Psoas muscle (tissue), 8 donors: ENCODE data around the gene NEURL3. TPM values are rescaled to one million over a fixed set of nuclear protein-coding genes. Genes with fewer than 3 reads are reported as not detected.
A peak's percentile ranks its signal among the peaks of the same experiment; 100 is the strongest.

ENCODE experiments used
- ATAC-seq, 4 donors: fragments of 200-7000 bp; cut with Tn5 transposase; one replicate each; pipeline ENCODE4 v1.9.1; 2020; ENCODE audit warnings: moderate library complexity in 3 of 4, mild to moderate bottlenecking in 2 of 4
- DNase-seq, 2 donors: peaks; one replicate each; pipeline ENCODE4 v3.0.0-alpha.2; 2020
- H3K27ac ChIP-seq: fragments of 200-600 bp; one replicate; pipeline ENCODE4 v1.8.0; 2022
- H3K27me3 ChIP-seq, 3 donors: fragments of 200-600 bp in 1 of 3; one replicate each; pipeline versions ENCODE4 v1.6.1 to v1.8.0; 2013 to 2022; ENCODE audit warnings: low read length in 2 of 3, mild to moderate bottlenecking in 2 of 3, moderate library complexity in 1 of 3; ENCODE audit not compliant: insufficient read depth in 3 of 3
- H3K36me3 ChIP-seq, 2 donors: fragments of 200-600 bp in 1 of 2; one replicate each; pipeline versions ENCODE4 v1.6.1 to v1.8.0; 2013 to 2022; ENCODE audit warnings: low read depth in 1 of 2, mild to moderate bottlenecking in 1 of 2, moderate library complexity in 1 of 2; ENCODE audit not compliant: insufficient read depth in 1 of 2
- H3K4me1 ChIP-seq: fragments of 200-600 bp; one replicate; pipeline ENCODE4 v1.8.0; 2022
- H3K4me3 ChIP-seq: fragments of 200-600 bp; one replicate; pipeline ENCODE4 v1.8.0; 2022; ENCODE audit warnings: mild to moderate bottlenecking
- H3K9me3 ChIP-seq: fragments of 200-600 bp; one replicate; pipeline ENCODE4 v1.8.0; 2022
- WGBS, 3 donors: extraction: QIAGEN DNeasy Blood & Tissue Kit; methylation state at CpG; one replicate each; pipeline versions ENCODE4 v1.1.6 to v1.1.7; 2013; 5-methylcytosine and 5-hydroxymethylcytosine counted together
- intact Hi-C, 2 donors: fragments of 100-400 bp; cut with DNase I; formaldehyde crosslinking; loops; one replicate each; pipeline versions ENCODE4 v1.11.0 to v1.14.2; 2022
- polyA plus RNA-seq, 3 donors: library from polyadenylated mRNA; stranded (reverse); fragments of 200-250 nt; gene quantifications; one replicate each; pipeline ENCODE4 v1.2.3, GENCODE V29; 2013
- total RNA-seq, 4 donors: library from RNA; stranded (reverse); fragmentation: NEBNext Ultra II Directional in 2 of 4; extraction: Animal tissue kit (Norgen Biotek cat#: 25700) in 2 of 4; gene quantifications; one replicate each; pipeline versions ENCODE4 v1.2.1 to v1.2.4, GENCODE V29; 2021 to 2023
- TF ChIP-seq, protein P1 (sequence below): fragments of 200-600 bp; IDR thresholded peaks from one replicate; pipeline ENCODE4 v1.8.0; 2022; ENCODE audit warnings: antibody characterized with exemption
- donor health status: healthy with polysubstance abuse.
- donor health status: DM: no; HTN: no; CAD: no; lungs with moderate emphysema.
- donor health status: Bipolar disorder and iron deficiency.
- donor health status: healthy.
- donor health status: DM: yes; HTN: yes; CAD: no.
- donor health status: DM: no; HTN: no; CAD: no.
- donor health status: DM: no; HTN: no; CAD: no.
- donor health status: DM: yes; HTN: yes; CAD: no.

Gene NEURL3
- total and polyA plus RNA-seq, 7 donors, result 0.09 to 0.59 (median 0.09) TPM; not detected in 4

DNA sequence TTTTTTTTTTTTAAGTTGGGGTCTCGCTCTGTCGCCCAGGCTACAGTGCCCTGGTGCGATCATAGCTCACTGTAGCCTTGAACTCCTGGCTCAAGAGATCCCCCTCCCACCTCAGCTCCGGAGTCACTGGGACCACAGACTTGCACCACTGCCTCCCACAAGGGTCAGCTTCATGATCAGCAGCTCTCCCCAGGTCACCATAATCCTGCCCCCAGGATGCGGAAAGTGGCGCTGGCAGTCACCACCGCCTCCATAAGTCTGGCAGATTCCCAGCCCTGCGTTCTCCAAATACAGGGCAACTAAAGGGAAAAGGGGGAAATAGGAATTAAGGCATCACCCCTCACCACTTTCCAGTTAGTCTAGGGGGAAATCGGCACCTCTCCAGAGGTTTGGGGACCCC lies 26.2 kb upstream of the NEURL3 start:
- Histone ChIP-seq H3K27ac (peak overlapping the region; percentile 98), H3K9me3 (no peaks in the 10 kb centered on the region), H3K4me3 (peak overlapping the region; percentile 48), H3K27me3 (no peaks in the 10 kb centered on the region), H3K4me1 (peaks cover 74% of the 10 kb centered on the region), H3K36me3 (no peaks in the 10 kb centered on the region)
- 80 to 87% (median 84%) methylated on average over 9 of the region's 9 CpGs for WGBS, 3 donors
- peak in 1 of 2 donors; percentile 60 for DNase-seq
- intact Hi-C loops, result no loop called here
- TF ChIP-seq, protein P1, sequence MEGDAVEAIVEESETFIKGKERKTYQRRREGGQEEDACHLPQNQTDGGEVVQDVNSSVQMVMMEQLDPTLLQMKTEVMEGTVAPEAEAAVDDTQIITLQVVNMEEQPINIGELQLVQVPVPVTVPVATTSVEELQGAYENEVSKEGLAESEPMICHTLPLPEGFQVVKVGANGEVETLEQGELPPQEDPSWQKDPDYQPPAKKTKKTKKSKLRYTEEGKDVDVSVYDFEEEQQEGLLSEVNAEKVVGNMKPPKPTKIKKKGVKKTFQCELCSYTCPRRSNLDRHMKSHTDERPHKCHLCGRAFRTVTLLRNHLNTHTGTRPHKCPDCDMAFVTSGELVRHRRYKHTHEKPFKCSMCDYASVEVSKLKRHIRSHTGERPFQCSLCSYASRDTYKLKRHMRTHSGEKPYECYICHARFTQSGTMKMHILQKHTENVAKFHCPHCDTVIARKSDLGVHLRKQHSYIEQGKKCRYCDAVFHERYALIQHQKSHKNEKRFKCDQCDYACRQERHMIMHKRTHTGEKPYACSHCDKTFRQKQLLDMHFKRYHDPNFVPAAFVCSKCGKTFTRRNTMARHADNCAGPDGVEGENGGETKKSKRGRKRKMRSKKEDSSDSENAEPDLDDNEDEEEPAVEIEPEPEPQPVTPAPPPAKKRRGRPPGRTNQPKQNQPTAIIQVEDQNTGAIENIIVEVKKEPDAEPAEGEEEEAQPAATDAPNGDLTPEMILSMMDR, result no peak
- ATAC-seq, result no peak

DNA sequence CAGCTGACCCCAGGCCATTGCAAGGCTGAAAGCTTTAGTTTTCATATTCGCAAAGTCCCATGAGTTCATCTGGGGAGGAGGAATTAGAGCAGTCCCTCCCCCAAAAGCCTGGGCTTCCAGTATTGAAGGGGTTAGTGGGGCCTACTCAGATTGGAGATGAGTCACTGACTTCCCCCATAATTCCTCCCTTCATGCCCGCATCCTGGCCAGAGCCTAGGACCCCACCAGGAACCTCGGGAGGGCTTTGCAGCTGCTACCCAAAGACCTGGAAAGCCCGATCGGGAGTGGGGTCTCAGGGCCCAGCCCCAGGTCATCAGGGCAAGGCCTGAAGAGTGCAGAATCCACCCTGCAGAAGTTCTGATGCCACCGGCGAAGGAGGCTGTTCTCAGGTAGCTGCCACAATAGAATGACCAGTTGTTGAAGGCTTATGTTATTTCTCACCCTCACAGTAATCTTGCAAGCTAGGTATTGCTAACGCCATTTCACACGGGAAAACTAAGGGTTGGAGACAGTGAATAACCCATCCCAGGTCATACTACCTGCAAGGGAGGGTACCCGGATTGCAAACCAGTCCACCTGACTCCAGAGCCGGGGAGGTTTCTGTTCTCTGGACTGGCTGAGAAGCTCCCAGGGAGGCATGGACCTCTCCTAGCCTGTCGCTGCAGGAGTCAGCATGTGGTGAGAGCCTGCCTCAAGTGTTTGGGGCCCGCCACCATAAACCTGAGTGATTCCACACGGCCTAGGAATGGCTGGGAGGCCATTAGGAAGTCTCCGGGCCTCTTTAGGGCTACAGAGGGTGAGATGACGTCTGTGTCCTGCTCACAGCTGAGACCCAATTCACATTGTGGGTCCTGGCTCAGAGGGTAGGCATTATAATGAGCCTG lies 25.6 kb upstream of the NEURL3 start:
- WGBS, 3 donors, result 81 to 90% (median 83%) methylated on average over 16 of the region's 16 CpGs
- ATAC-seq (no peak), DNase-seq (peak in 1 of 2 donors; percentile 35)
- intact Hi-C loops, result no loop called here
- Histone ChIP-seq H3K4me1 (peaks cover 67% of the 10 kb centered on the region), H3K36me3 (no peaks in the 10 kb centered on the region), H3K4me3 (no peak overlapping the region), H3K9me3 (no peaks in the 10 kb centered on the region), H3K27ac (peak overlapping the region; percentile 98), H3K27me3 (no peaks in the 10 kb centered on the region)
- TF ChIP-seq, protein P1, result no peak

DNA sequence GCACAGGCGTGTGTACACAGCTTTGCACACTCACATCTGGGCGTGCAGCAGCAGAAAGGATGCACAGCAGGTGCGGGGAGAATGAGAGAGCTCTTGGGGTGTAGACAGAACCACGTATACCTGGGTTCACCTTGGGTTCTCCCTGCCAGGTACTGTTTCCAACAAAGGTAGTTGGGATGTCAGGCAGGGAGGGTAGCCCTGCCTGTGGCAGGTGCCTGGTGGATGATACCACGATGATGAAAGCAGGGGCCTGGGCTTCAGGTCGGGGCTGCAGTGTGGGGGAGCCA lies 24.9 kb upstream of the NEURL3 start:
- Histone ChIP-seq H3K27ac (peak overlapping the region; percentile 32), H3K4me3 (no peak overlapping the region), H3K27me3 (no peaks in the 10 kb centered on the region), H3K4me1 (peaks cover 61% of the 10 kb centered on the region), H3K36me3 (no peaks in the 10 kb centered on the region), H3K9me3 (no peaks in the 10 kb centered on the region)
- intact Hi-C loops, result no loop called here
- DNase-seq (peak in 1 of 2 donors; percentile 43), ATAC-seq (no peak)
- TF ChIP-seq, protein P1, result no peak
- WGBS, 3 donors, result 84 to 93% (median 87%) methylated on average over 6 of the region's 6 CpGs

DNA sequence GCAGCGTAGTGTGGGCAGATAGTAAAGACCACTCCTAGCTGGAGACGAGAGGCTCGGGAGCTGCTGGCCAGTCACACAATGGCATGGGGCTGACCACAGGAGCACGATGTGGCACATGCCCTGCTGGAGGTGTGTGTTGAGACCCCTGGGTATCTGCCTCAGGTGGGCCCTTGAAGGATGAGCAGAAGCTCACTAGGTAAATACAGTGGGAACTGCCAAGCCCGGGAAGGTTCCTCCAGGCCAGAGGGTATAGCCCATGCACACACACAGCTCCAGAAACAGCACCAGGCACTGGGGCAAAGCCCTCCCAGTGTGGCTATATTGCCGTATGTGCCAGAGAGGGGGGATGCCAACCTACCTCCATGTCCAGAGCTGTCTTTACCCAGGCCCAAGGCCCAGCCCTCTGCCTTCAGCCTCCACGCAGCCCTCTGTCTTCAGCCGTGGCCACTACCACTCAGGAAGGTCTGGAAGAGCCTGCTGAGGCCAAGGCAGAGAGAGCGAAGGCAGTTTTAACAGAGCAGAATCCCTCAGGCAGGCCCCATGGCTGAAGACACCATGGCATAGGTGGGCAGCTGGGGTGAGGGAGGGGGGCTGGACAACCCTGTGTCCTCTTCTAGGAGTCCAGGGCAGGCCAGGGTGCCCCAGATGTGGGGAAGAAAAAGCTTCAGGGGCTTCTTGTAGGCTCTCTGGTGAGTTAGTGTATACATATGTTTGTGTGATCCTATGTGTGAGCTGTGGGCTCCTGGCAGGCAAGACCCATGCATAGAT lies 24.4 kb upstream of the NEURL3 start:
- H3K4me3 ChIP-seq, result no peak overlapping the region
- H3K4me1 ChIP-seq, result peaks cover 56% of the 10 kb centered on the region
- H3K27me3 ChIP-seq, result no peaks in the 10 kb centered on the region
- intact Hi-C loops, result no loop called here
- no peak for ATAC-seq
- 88 to 95% (median 93%) methylated on average over 9 of the region's 9 CpGs for WGBS, 3 donors
- TF ChIP-seq, protein P1, result no peak
- no peaks in the 10 kb centered on the region for H3K36me3 ChIP-seq
- peak overlapping the region; percentile 81 for H3K27ac ChIP-seq
- peak in 1 of 2 donors; percentile 43 for DNase-seq
- no peaks in the 10 kb centered on the region for H3K9me3 ChIP-seq
